B cell (primary cell): ENCODE results near the gene CYP26A1. TPM values are rescaled to one million over a fixed set of nuclear protein-coding genes. Genes with fewer than 3 reads are reported as not detected.

Experiments used
- ATAC-seq: fragments of 200-7000 bp; cut with Tn5 transposase; one replicate; pipeline ENCODE4 v1.10.0; 2021; ENCODE audit warnings: low read depth, mild to moderate bottlenecking, moderate number of reproducible peaks, moderate library complexity
- CTCF ChIA-PET: fragments of 350-600 bp; sonication (Branson Sonifier 250); formaldehyde crosslinking; loops from one replicate; lab custom pipeline; 2021; ENCODE audit warnings: antibody characterized with exemption, inconsistent platforms; lab: Charles Lee
- POLR2A ChIA-PET: fragments of 350-600 bp; sonication (Branson Sonifier 250); formaldehyde crosslinking; loops from one replicate; lab custom pipeline; 2021; ENCODE audit warnings: antibody characterized with exemption; lab: Charles Lee
- DNase-seq: peaks from one replicate; pipeline ENCODE4 v3.0.0; 2013
- H2AFZ ChIP-seq: 2 replicates; pipeline ENCODE4 v1.6.1; 2012; ENCODE audit warnings: mild to moderate bottlenecking, low read depth, low read length; ENCODE audit not compliant: insufficient read depth, poor library complexity, severe bottlenecking
- H3K27ac ChIP-seq, 2 donors: 1 replicate in 1 of 2; 2 replicates in 1 of 2; pipeline ENCODE4 v1.5.1; 2012 to 2013; ENCODE audit warnings: low read length in 2 of 2, mild to moderate bottlenecking in 2 of 2, moderate library complexity in 1 of 2
- H3K27me3 ChIP-seq, 4 experiments: fragments of 200-600 bp in 1 of 4; sonication (generic) in 1 of 4; replicated peaks in 1 of 4; 1 replicate in 2 of 4; 2 replicates in 2 of 4; pipeline versions ENCODE4 v1.6.1 to v1.7.0; 2013 to 2016; ENCODE audit warnings: low read length in 3 of 4, mild to moderate bottlenecking in 2 of 4, mixed read lengths in 1 of 4, moderate library complexity in 1 of 4; ENCODE audit not compliant: insufficient read depth in 4 of 4, control insufficient read depth in 3 of 4; ENCODE audit errors: control extremely low read depth in 1 of 4
- H3K36me3 ChIP-seq, 2 experiments: replicated peaks in 1 of 2; 1 replicate in 1 of 2; 2 replicates in 1 of 2; pipeline versions ENCODE4 v1.6.1 to v1.7.1; 2013; ENCODE audit warnings: low read length in 1 of 2; ENCODE audit not compliant: insufficient read depth in 2 of 2, control insufficient read depth in 1 of 2; ENCODE audit errors: control extremely low read depth in 1 of 2, extremely low read depth in 1 of 2
- H3K4me1 ChIP-seq, 2 donors: fragments of 200-600 bp in 1 of 2; sonication (generic) in 1 of 2; 1 replicate in 1 of 2; 2 replicates in 1 of 2; pipeline versions ENCODE4 v1.5.1 to v1.6.1; 2013 to 2017; ENCODE audit warnings: low read length in 2 of 2; ENCODE audit not compliant: control insufficient read depth in 2 of 2, insufficient read depth in 2 of 2
- H3K4me2 ChIP-seq: replicated peaks from 2 replicates; pipeline ENCODE3; 2012; ENCODE audit warnings: mild to moderate bottlenecking, low read depth, low read length; ENCODE audit not compliant: poor library complexity, severe bottlenecking
- H3K4me3 ChIP-seq, 5 experiments: fragments of 200-600 bp in 1 of 5; sonication (generic) in 1 of 5; 1 replicate in 3 of 5; 2 replicates in 2 of 5; pipeline versions ENCODE4 v1.5.1 to v1.7.0; 2011 to 2016; ENCODE audit warnings: low read length in 4 of 5, mild to moderate bottlenecking in 4 of 5, low read depth in 2 of 5, control low read depth in 1 of 5, moderate library complexity in 1 of 5; ENCODE audit not compliant: insufficient read depth in 1 of 5; ENCODE audit errors: control extremely low read depth in 1 of 5, extremely low read depth in 1 of 5
- H3K79me2 ChIP-seq: fragments of 200-600 bp; sonication (generic); one replicate; pipeline ENCODE4 v1.6.0; 2016; ENCODE audit warnings: low read length; ENCODE audit not compliant: control insufficient read depth, insufficient read depth
- H3K9ac ChIP-seq: fragments of 200-600 bp; sonication (generic); 2 replicates; pipeline ENCODE4 v1.6.1; 2017; ENCODE audit warnings: mild to moderate bottlenecking, low read length, moderate library complexity
- H3K9me3 ChIP-seq, 3 donors: one replicate each; pipeline versions ENCODE4 v1.6.1 to v1.7.1; 2013; ENCODE audit warnings: low read length in 2 of 3; ENCODE audit not compliant: control insufficient read depth in 2 of 3, insufficient read depth in 1 of 3; ENCODE audit errors: control extremely low read depth in 1 of 3
- H4K20me1 ChIP-seq: 2 replicates; pipeline ENCODE4 v1.6.0; 2012; ENCODE audit warnings: mild to moderate bottlenecking, low read length; ENCODE audit not compliant: insufficient read depth, control insufficient read depth, poor library complexity, severe bottlenecking
- H3K27ac Mint-ChIP-seq: one replicate; pipeline ENCODE4 v1.8.0; 2021; ENCODE audit warnings: mixed read lengths
- H3K27me3 Mint-ChIP-seq: one replicate; pipeline ENCODE4 v1.8.0; 2021; ENCODE audit warnings: mixed read lengths
- H3K4me1 Mint-ChIP-seq: one replicate; pipeline ENCODE4 v1.8.0; 2021; ENCODE audit warnings: mixed read lengths
- H3K4me3 Mint-ChIP-seq: one replicate; pipeline ENCODE4 v1.8.0; 2021; ENCODE audit warnings: mixed read lengths
- H3K9me3 Mint-ChIP-seq: one replicate; pipeline ENCODE4 v1.8.0; 2022; ENCODE audit warnings: mixed read lengths; ENCODE audit not compliant: insufficient read depth
- EZH2 ChIP-seq: IDR thresholded peaks from 2 replicates; pipeline ENCODE4 v1.6.1; 2012; ENCODE audit warnings: borderline replicate concordance, low read depth, mild to moderate bottlenecking, moderate library complexity, low read length; ENCODE audit not compliant: insufficient read depth, poor library complexity, severe bottlenecking
- WGBS: methylation state at CpG from one replicate; pipeline ENCODE4 v1.1.5; 2013; ENCODE audit warnings: missing lambda C conversion rate; ENCODE audit not compliant: insufficient coverage; 5-methylcytosine and 5-hydroxymethylcytosine counted together
- intact Hi-C: fragments of 100-400 bp; cut with micrococcal nuclease; formaldehyde crosslinking; loops from one replicate; pipeline ENCODE4 v1.10.0; 2022
- polyA plus RNA-seq: library from polyadenylated mRNA; depleted of rRNA; stranded (reverse); fragments of >200 nt; gene quantifications from 2 replicates; pipeline ENCODE4 v1.2.3, GENCODE V29; 2012
- total RNA-seq, 2 donors: library from RNA; stranded (reverse); fragments of 120-200 nt in 1 of 2; gene quantifications; 1 replicate in 1 of 2; 2 replicates in 1 of 2; pipeline versions ENCODE4 v1.2.3 to v1.2.4, GENCODE V29; 2013 to 2022
- TF ChIP-seq, protein P1 (sequence below): fragments of 200-600 bp; IDR thresholded peaks from one replicate; pipeline ENCODE4 v1.8.0; 2022; ENCODE audit warnings: antibody characterized with exemption, mild to moderate bottlenecking

Gene CYP26A1
- total and polyA plus RNA-seq, 2 donors (not counting 1 experiment from before 2014, with no cell fraction given) = not detected

DNA sequence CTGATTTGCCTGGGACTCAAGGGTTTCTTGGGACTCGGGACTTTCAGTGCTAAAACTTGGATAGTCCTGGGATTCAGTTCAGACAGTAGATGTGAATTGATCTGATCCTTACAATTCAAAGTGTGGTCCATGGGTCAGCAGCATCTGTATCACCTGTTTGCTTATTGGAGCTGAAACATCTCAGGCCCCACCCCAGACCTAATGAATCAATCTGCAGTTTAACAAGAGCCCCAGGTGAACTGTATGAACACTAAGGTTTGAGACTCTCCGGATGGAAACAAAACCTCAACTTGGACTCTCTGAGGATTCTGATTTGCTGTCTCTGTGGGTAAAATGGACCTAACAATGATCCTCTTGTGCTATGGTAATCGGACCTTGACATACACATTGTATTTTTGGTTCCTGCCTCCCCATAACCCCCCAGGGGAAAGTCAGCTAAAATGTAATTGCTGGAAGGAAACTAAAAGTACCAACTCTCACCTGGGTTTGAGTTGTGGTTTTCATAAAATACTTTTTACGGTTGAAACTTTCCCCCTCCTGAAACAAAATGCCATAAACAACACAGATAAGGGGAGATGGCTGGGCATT lies 11.7 kb downstream of the CYP26A1 start:
- 93% methylated on average over 2 of the region's 4 CpGs for WGBS
- CTCF ChIA-PET = interaction anchor here (0.6 to 1.1 kb wide), 2 partner anchors 15 to 267 kb away, joined by 3 read pairs; no protein-coding TSS in a partner anchor
- H4K20me1 ChIP-seq = no peaks in the 10 kb centered on the region
- no peak overlapping the region for H3K4me3 ChIP-seq
- intact Hi-C loops = no loop called here
- no peaks in the 10 kb centered on the region for H3K79me2 ChIP-seq
- no peak overlapping the region for H3K27ac ChIP-seq
- no peak for TF ChIP-seq EZH2
- TF ChIP-seq, protein P1, sequence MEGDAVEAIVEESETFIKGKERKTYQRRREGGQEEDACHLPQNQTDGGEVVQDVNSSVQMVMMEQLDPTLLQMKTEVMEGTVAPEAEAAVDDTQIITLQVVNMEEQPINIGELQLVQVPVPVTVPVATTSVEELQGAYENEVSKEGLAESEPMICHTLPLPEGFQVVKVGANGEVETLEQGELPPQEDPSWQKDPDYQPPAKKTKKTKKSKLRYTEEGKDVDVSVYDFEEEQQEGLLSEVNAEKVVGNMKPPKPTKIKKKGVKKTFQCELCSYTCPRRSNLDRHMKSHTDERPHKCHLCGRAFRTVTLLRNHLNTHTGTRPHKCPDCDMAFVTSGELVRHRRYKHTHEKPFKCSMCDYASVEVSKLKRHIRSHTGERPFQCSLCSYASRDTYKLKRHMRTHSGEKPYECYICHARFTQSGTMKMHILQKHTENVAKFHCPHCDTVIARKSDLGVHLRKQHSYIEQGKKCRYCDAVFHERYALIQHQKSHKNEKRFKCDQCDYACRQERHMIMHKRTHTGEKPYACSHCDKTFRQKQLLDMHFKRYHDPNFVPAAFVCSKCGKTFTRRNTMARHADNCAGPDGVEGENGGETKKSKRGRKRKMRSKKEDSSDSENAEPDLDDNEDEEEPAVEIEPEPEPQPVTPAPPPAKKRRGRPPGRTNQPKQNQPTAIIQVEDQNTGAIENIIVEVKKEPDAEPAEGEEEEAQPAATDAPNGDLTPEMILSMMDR = no peak
- ATAC-seq (no peak), DNase-seq (no peak)
- no peak overlapping the region for H3K4me2 ChIP-seq
- Mint-ChIP-seq H3K9me3 (no peaks in the 10 kb centered on the region), H3K4me1 (peaks cover 3% of the 10 kb centered on the region), H3K27ac (no peak overlapping the region), H3K4me3 (no peak overlapping the region), H3K27me3 (peaks cover 36% of the 10 kb centered on the region)
- H3K36me3 ChIP-seq = no peaks in the 10 kb centered on the region
- H3K9me3 ChIP-seq = peaks cover 0 to 4% (median 0%) of the 10 kb centered on the region in 3 donors
- H3K4me1 ChIP-seq = peaks cover 0 to under 1% of the 10 kb centered on the region in 2 donors
- H2AFZ ChIP-seq = no peak overlapping the region
- POLR2A ChIA-PET = no interaction called here
- peaks cover 0 to 5% (median 1%) of the 10 kb centered on the region in 4 experiments for H3K27me3 ChIP-seq
- no peak overlapping the region for H3K9ac ChIP-seq

DNA sequence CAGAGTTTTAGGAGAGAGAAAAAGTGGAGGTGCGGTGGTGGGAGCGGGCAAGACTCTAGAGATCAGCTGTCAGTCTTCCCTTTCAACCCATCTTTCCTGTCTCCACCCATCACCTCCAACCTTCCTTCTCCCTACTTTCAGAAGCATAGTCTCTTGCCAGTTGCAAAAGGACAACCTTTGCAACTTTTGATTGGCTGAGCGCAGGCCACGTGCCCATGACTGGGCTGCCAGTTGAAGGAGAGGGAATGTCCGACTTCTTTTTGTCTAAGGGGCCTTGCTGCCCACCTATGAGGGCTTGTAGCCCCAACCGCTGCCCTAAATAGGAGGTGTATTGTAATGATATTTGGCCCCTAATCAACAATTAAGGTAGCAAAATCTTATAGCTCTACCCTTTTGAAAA lies 12.6 kb downstream of the CYP26A1 start:
- no peaks in the 10 kb centered on the region for H3K9me3 ChIP-seq
- no peaks in the 10 kb centered on the region for H3K27me3 ChIP-seq
- DNase-seq = no peak
- no peaks in the 10 kb centered on the region for H3K79me2 ChIP-seq
- no peak overlapping the region for H2AFZ ChIP-seq
- 85% methylated on average over 2 of the region's 6 CpGs for WGBS
- ATAC-seq = no peak
- H3K4me1 ChIP-seq = no peaks in the 10 kb centered on the region
- CTCF ChIA-PET = no interaction called here
- H3K27ac ChIP-seq = no peak overlapping the region
- peaks cover 3% of the 10 kb centered on the region for H3K4me1 Mint-ChIP-seq
- TF ChIP-seq, protein P1 = no peak
- no peak for TF ChIP-seq EZH2
- intact Hi-C loops = no loop called here
- H4K20me1 ChIP-seq = no peaks in the 10 kb centered on the region
- H3K27ac Mint-ChIP-seq = no peak overlapping the region
- H3K4me3 ChIP-seq = no peak overlapping the region
- no peak overlapping the region for H3K9ac ChIP-seq
- no peaks in the 10 kb centered on the region for H3K36me3 ChIP-seq
- no peaks in the 10 kb centered on the region for H3K9me3 Mint-ChIP-seq
- POLR2A ChIA-PET = no interaction called here
- H3K4me2 ChIP-seq = no peak overlapping the region
- H3K27me3 Mint-ChIP-seq = peaks cover 33% of the 10 kb centered on the region
- H3K4me3 Mint-ChIP-seq = no peak overlapping the region
